Fibroblast of skin of right biceps (primary cell): ENCODE results near the gene CTNNA3.

ENCODE experiments used
- DNase-seq: peaks from one replicate; pipeline ENCODE4 v3.0.0-alpha.2; 2013

Gene CTNNA3

GRCh38 chr10:66273966-66274519 lies 1422.0 kb downstream of the CTNNA3 start:
- DNase-seq = no peak

DNA sequence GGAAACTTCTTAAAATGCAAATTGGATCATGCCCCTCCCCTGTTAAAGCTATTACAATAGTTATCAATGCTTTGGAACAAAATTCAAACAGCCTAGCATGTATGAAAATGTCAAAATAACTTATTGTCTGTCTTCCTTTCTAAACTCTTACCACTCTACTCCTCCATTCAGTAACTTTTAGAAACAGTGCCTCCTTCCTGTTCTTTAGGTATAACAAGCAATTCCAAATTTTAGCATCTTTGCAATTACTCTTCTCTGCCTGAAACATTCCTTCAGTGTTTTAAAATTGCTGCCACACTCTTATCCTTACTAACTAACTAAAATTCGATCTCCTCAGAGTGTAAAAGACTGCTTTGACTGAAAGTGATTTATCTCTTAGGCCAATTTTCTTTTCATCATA lies 1430.6 kb downstream of the CTNNA3 start:
- no peak for DNase-seq

- no peak for DNase-seq
Observed at GRCh38 chr10:66259836-66260235, 1436.2 kb downstream of the CTNNA3 start.

DNA sequence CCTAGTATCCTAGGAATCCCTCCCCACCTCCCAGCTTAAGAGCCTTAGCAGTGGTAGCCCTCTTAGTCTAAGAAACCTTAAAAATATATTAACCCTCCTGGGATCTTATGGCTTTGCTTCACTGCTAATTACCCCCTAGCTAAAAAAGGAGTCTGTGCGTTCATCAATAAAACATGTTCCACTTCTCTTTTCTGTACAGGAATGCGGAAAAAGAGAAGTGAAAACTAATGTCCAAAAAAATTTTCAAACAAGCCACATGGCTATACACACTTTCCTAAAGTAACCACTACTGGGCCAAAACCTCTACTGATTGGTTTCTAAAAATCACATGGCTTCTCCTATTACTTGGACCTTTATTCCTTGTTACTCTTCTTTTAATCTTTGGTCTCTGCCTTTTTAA lies 1437.3 kb downstream of the CTNNA3 start:
- no peak for DNase-seq

- no peak for DNase-seq
Observed at GRCh38 chr10:66257801-66258200, 1438.2 kb downstream of the CTNNA3 start.

DNA sequence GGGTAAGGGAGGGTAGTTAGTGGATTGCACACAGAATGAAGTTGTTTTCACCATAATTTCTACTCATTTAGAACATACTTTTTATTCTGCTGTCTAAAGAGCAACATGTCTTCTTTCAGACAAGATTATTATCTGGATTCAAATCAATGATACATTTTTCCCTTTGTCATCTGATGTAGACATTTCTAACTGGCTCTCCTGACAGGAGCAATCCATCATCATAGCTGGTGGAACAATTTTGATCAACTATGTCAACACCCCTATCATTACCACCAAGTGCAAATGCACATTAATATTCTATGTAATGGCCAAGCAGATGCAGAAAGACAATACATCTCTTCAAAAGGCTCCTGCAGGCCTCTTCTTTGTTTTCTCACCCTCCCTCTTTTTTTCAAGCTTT lies 1443.0 kb downstream of the CTNNA3 start:
- no peak for DNase-seq

- no peak for DNase-seq
Observed at GRCh38 chr10:66246177-66246576, 1449.8 kb downstream of the CTNNA3 start.

GRCh38 chr10:66244953-66245352 lies 1451.0 kb downstream of the CTNNA3 start:
- no peak for DNase-seq

DNA sequence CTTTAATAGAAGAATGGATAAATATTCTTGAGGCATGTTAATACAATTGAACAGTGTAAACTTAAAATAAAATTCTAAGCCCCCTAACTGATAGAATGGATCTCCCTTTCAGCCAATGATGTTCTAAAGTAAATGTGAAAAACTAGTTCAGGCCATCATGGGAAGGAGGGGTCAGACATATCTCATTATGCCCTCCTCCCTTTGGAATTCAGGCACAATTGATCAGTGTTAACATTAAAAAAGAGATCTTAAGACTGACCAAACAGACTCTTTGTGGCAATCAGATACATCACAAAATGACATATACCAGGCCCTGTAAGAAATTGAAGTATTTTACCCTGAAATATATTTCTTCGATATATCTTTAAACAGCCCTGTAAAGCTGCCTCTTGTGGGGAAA lies 1453.1 kb downstream of the CTNNA3 start:
- DNase-seq = no peak

- DNase-seq = no peak
Observed at GRCh38 chr10:66239062-66239461, 1456.9 kb downstream of the CTNNA3 start.

- no peak for DNase-seq
Observed at GRCh38 chr10:66238343-66238742, 1457.7 kb downstream of the CTNNA3 start.

- DNase-seq = no peak
Observed at GRCh38 chr10:66234872-66235271, 1461.1 kb downstream of the CTNNA3 start.

- DNase-seq = no peak
Observed at GRCh38 chr10:66228887-66229286, 1467.1 kb downstream of the CTNNA3 start.

- DNase-seq = no peak
Observed at GRCh38 chr10:66223656-66224055, 1472.3 kb downstream of the CTNNA3 start.

DNA sequence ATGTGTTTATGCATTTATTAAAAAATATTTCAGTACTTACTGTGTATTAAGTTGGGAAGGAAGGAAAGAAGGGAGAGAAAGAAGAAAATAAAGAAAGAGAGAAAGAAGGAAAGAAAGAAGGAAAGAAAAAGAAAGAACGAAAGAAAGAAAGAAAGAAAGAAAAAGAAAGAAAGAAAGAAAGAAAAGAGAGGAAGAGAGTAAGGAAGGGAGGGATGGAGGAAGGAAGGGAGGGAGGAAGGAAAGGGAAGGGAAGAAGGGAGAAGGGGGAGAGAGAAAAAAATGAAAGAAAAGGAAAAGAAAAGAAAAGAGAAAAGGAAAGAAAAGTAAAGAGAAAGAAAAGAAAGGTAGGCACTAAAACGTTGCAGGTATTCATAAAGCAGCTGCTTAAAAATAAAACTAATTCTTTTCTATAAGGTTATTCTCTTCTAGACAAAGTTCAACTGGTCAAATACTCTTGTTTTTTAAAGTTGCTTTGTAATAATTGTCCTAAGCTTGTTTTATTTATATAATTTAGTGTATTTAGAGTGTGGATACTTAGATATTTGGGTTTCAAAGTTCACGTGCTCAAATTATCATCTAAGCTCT lies 1473.4 kb downstream of the CTNNA3 start:
- no peak for DNase-seq

DNA sequence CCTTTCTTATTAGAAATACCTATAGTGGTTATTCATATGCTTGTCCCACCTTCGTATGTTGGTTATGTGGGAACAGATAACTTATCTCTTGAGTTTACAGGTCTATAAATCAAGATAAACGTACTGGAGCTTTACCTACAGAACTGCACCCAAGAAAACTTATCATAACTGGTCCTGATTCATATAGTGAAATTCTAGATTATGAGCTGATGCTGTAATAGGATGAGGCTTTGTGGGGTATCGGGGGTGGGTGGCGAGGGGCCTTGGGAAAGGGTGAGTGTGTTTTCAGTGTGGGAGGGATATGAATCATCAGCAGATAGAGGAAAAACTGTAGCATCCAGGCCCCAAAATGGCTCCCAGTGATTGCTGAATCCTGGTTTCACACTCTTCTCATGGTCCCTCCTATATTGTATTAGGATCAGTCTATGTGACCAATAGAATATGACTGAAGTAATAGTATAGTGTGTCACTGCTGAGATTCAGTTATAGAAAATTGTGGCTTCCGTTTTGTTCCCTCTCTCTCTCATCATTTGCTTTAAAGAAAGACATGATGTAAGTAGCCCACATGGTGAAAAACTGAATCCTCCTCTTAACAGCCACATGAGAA lies 1476.9 kb downstream of the CTNNA3 start:
- peak; percentile 56 for DNase-seq

- DNase-seq = no peak
Observed at GRCh38 chr10:66218289-66218688, 1477.7 kb downstream of the CTNNA3 start.

DNA sequence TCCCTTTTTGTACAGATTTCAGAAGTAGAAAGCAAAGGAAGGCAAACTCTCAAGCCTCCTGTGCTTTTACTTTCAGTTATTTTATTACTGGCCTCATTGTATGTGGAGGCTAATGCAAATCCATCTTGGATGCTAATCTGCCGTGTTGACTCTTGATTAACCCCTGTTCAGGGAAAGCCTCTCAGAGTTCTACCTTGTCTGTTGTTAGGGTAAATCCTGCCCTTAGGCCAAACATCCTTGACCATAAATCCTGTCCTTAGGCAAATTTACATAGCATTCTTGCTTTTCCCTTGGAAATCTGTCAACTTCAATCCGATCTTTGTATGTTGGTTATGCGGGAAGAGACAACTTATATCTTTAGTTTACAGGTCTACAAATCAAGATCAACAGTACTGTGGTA lies 1480.1 kb downstream of the CTNNA3 start:
- DNase-seq = no peak

DNA sequence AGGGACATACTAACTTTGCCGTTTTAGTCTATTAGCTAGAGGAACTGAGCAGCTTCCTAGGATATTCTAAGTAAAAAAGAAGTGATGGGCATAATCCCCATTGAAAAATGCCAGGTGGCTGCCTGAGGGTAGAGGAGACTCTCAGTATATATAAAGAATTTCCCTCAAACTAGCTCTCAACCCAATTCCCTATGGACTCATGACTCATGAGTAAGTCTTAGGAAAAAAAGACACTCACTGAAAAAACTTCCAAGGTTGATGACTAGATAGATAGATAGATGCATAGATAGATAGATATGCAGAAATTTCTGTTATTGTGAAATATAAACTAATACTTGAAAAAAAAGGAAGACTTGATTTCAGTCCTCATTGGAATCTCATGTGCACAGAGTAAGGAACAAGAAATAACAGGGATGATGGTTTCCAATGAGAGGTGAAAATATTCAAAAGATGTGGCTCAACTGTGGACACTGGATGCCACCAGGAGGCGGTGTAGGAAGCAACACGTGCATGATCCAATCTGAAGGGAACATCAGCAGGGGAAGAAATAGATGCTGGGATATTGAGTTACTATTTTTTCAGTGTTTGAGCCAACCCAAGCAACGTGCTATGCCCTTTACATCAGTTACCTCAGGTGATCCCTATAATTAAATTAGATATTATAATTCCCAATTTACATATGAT lies 1481.1 kb downstream of the CTNNA3 start:
- peak; percentile 71 for DNase-seq

GRCh38 chr10:66209025-66209424 lies 1487.0 kb downstream of the CTNNA3 start:
- peak; percentile 6 for DNase-seq

DNA sequence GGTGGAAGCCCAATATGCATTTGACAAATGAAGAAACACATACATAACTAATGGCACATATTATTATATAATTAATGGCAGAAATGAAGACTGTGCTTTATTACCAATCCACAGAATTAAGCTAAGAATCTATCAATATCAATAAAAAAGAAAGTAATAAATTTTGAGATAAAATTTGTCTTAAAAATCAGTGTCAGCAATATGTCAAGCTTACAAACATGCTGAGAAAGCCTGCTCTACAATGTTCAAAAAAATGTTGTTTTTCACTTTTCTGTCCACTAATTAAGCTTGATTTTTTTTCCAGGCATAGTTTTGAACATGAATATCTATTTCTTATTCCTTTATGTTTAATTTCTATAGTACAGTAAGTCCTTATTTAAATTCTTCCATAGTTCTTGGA lies 1491.2 kb downstream of the CTNNA3 start:
- no peak for DNase-seq

DNA sequence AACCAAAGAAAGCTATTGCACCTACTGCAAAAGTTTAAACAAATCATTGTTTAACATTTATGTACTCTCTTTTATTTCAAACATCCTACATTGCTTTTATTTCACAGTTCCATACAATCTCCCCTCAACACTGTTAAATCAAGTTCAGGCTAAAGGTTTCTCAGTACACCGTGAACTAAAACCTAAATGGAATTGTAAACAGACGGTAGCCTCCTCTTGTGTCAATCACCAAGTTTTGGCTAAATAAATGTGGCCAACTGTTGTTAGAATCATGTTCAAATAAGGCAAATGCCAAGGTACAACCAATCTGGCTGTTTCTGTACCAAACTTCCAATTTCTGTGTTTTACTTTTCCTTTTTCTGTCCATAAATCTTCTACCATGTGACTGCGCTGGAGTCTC lies 1493.9 kb downstream of the CTNNA3 start:
- DNase-seq = no peak

GRCh38 chr10:66192162-66192831 lies 1503.7 kb downstream of the CTNNA3 start:
- DNase-seq = no peak

DNA sequence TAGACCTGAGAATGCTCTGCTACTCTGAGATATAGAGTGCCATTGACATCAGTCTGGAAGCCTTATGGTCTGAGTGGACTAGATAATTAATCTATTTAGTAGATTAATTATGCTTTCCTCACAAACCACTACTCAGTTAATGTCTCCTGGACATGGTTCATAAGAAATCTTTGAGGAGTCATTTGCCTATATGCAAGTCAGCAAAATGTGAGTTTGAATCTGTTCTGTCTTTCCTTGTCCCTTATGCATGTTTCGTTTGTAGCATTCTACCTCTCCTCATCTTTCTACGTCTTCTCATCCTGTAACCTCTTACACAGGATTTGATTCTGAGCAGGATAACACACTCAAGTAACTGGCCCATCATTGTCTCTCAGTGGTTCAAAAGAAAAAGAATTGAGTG lies 1505.6 kb downstream of the CTNNA3 start:
- no peak for DNase-seq
